Calu3 (cell line): Measurements from ENCODE around the gene MXRA7. TPM values are rescaled to one million over a fixed set of nuclear protein-coding genes. Genes with fewer than 3 reads are reported as not detected.

ENCODE experiments used
- BruUV-seq: library from RNA; stranded (reverse); fragments of 400-500 nt; replicated peaks from 2 replicates; lab custom pipeline; 2021; lab: Mats Ljungman, UMichigan
- CTCF ChIA-PET: fragments of 300-600 bp; sonication (Branson Sonifier 250); formaldehyde crosslinking; loops from one replicate; lab custom pipeline; 2022; ENCODE audit warnings: antibody characterized with exemption; lab: Charles Lee
- DNase-seq: peaks from one replicate; pipeline ENCODE4 v3.0.0; 2022
- H3K27ac Mint-ChIP-seq: one replicate; pipeline ENCODE4 v1.8.0; 2022; ENCODE audit warnings: mixed read lengths; ENCODE audit not compliant: unreplicated experiment
- H3K27me3 Mint-ChIP-seq: one replicate; pipeline ENCODE4 v1.8.0; 2022; ENCODE audit warnings: mixed read lengths; ENCODE audit not compliant: unreplicated experiment
- H3K36me3 Mint-ChIP-seq: one replicate; pipeline ENCODE4 v1.8.0; 2022; ENCODE audit warnings: mild to moderate bottlenecking, moderate library complexity, mixed read lengths; ENCODE audit not compliant: insufficient read depth, unreplicated experiment
- H3K4me1 Mint-ChIP-seq: one replicate; pipeline ENCODE4 v1.8.0; 2022; ENCODE audit warnings: mild to moderate bottlenecking, low read depth, mixed read lengths; ENCODE audit not compliant: unreplicated experiment
- H3K4me3 Mint-ChIP-seq: one replicate; pipeline ENCODE4 v1.8.0; 2022; ENCODE audit warnings: mild to moderate bottlenecking, low read depth, moderate library complexity, mixed read lengths; ENCODE audit not compliant: unreplicated experiment
- H3K9me3 Mint-ChIP-seq: one replicate; pipeline ENCODE4 v1.8.0; 2022; ENCODE audit warnings: low read depth, mixed read lengths; ENCODE audit not compliant: unreplicated experiment
- CTCF ChIP-seq: fragments of 200-600 bp; IDR thresholded peaks from one replicate; pipeline ENCODE4 v1.8.0; 2022; ENCODE audit warnings: antibody characterized with exemption; ENCODE audit not compliant: unreplicated experiment
- intact Hi-C: fragments of 100-400 bp; cut with micrococcal nuclease; formaldehyde crosslinking; loops from one replicate; pipeline ENCODE4 v1.10.0; 2022; ENCODE audit not compliant: unreplicated experiment
- microRNA-seq: library from miRNA; unstranded; fragments of <30 nt; microRNA quantifications from one replicate; pipeline ENCODE4 v1.2.0, GENCODE V29; 2022
- total RNA-seq: library from RNA; stranded (reverse); gene quantifications from 2 replicates; pipeline ENCODE4 v1.2.3, GENCODE V29; 2022

Gene MXRA7
- total RNA-seq, 1 experiment from 2014 or later, result 9.9 TPM

GRCh38 chr17:76631821-76632565 is 78.8 kb downstream of the MXRA7 start:
- CTCF ChIA-PET, result interaction anchor here (0.6 to 1.0 kb wide), 7 partner anchors 8 to 572 kb away, joined by 3 to 7 read pairs (median 3); a partner anchor contains a TSS
- no peak for TF ChIP-seq CTCF
- peak overlapping the region; percentile 66 for H3K27ac Mint-ChIP-seq
- DNase-seq, result peak; percentile 53
- no peaks in the 10 kb centered on the region for H3K27me3 Mint-ChIP-seq
- H3K4me3 Mint-ChIP-seq, result no peak overlapping the region
- BruUV-seq, result no TSS peak
- H3K9me3 Mint-ChIP-seq, result no peaks in the 10 kb centered on the region
- H3K4me1 Mint-ChIP-seq, result peaks cover 30% of the 10 kb centered on the region
- H3K36me3 Mint-ChIP-seq, result peaks cover 25% of the 10 kb centered on the region
- intact Hi-C loops, result no loop called here

DNA sequence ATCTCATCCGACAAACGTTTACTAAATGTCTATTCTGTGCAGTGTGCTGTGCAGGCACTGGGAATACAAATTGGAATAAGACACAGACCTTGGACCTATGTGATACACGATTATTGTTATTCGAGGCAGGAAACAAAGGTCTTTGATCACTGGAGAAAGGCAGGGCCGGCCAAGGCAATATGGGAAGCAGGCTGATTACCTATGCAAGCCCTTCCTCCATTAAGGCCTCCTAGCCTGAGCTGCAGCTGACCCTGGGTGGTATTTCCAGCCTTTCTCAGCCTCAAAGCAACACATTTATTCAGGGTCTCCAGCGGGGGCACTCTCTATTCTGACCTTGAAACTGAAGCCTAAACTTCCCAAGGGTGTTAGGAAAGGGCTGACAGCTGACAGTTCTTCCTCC is 80.6 kb downstream of the MXRA7 start:
- TF ChIP-seq CTCF, result no peak
- no peaks in the 10 kb centered on the region for H3K9me3 Mint-ChIP-seq
- no peak for DNase-seq
- H3K27me3 Mint-ChIP-seq, result no peaks in the 10 kb centered on the region
- H3K27ac Mint-ChIP-seq, result no peak overlapping the region
- intact Hi-C loops, result no loop called here
- H3K4me3 Mint-ChIP-seq, result no peak overlapping the region
- no TSS peak for BruUV-seq
- peaks cover 24% of the 10 kb centered on the region for H3K36me3 Mint-ChIP-seq
- CTCF ChIA-PET, result no interaction called here
- H3K4me1 Mint-ChIP-seq, result peaks cover 30% of the 10 kb centered on the region

Small RNAs within 50 kb of the gene (microRNA-seq; reads per million reads assigned to microRNA genes)
- gene MIR636, result 4.6 reads per million, percentile 11 among the genes with 10 or more reads in this experiment

Other genes with a start within 250 kb of the MXRA7 start
- not detected in 2 replicates for gene AANAT, start 243.4 kb downstream of the MXRA7 start, total RNA-seq
- gene RHBDF2, start 209.5 kb downstream of the MXRA7 start, total RNA-seq, result 47.7 and 47.9 TPM in 2 replicates
- not detected in 2 replicates for gene CYGB, start 173.3 kb downstream of the MXRA7 start, total RNA-seq
- gene PRCD, start 170.9 kb downstream of the MXRA7 start, total RNA-seq, result not detected in 2 replicates
- 10.5 and 11.6 TPM in 2 replicates for gene ST6GALNAC2, start 125.1 kb downstream of the MXRA7 start, total RNA-seq
- 52.2 and 52.4 TPM in 2 replicates for gene ST6GALNAC1, start 67.2 kb downstream of the MXRA7 start, total RNA-seq
- gene JMJD6, start 15.6 kb upstream of the MXRA7 start, total RNA-seq, result 60.8 and 62.1 TPM in 2 replicates
- gene METTL23, start 15.9 kb upstream of the MXRA7 start, total RNA-seq, result 56.1 and 58.1 TPM in 2 replicates
- gene SRSF2, start 26.4 kb upstream of the MXRA7 start, total RNA-seq, result 238 and 241 TPM in 2 replicates
- 21.4 and 23.9 TPM in 2 replicates for gene MFSD11, start 27.2 kb upstream of the MXRA7 start, total RNA-seq
- gene MGAT5B, start 157.4 kb upstream of the MXRA7 start, total RNA-seq, result 1.0 and 1.8 TPM in 2 replicates